ENCODE data around the gene WNK3. TPM values are rescaled to one million over a fixed set of nuclear protein-coding genes. Genes with fewer than 3 reads are reported as not detected.
"Not testable (repeated sequence)": the region's sequence is repeated elsewhere in the genome, so short reads cannot be mapped to it uniquely, and the experiment has no call there.

Gene WNK3
- total and polyA plus RNA-seq, 2 donors (not counting 1 experiment from before 2014, with no cell fraction given) = 0.12 to 1.2 TPM

- intact Hi-C loops (cut with micrococcal nuclease) = no loop called here
- ChIA-PET POLR2A (no interaction called here), CTCF (no interaction called here)
- no peak overlapping the region for H3K27ac ChIP-seq (ENCODE audit: low read length in 2 of 2)
- H3K9ac ChIP-seq (ENCODE audit: low read length) = no peak overlapping the region
- no peak for DNase-seq
- no peaks in the 10 kb centered on the region for H3K36me3 ChIP-seq (replicated peaks in 1 of 2; ENCODE audit: control extremely low read depth in 1 of 2, control insufficient read depth in 1 of 2, extremely low read depth in 1 of 2, insufficient read depth in 2 of 2, low read length in 1 of 2)
- Mint-ChIP-seq H3K27ac (no peak overlapping the region), H3K4me1 (peaks cover 10% of the 10 kb centered on the region), H3K4me3 (no peak overlapping the region), H3K9me3 (ENCODE audit: insufficient read depth) (no peaks in the 10 kb centered on the region), H3K27me3 (peaks cover 8% of the 10 kb centered on the region)
- no peak for ATAC-seq (ENCODE audit: low read depth)
- WGBS (ENCODE audit: insufficient coverage) = no CpG with 5 or more reads among the region's 2 CpGs
- H3K79me2 ChIP-seq (ENCODE audit: control insufficient read depth, insufficient read depth, low read length) = no peaks in the 10 kb centered on the region
- H3K4me3 ChIP-seq (ENCODE audit: control extremely low read depth in 1 of 5, extremely low read depth in 1 of 5, insufficient read depth in 1 of 5, low read depth in 2 of 5, low read length in 4 of 5) = no peak overlapping the region
- H2AFZ ChIP-seq (ENCODE audit: insufficient read depth, low read depth, low read length, poor library complexity, severe bottlenecking) = no peak overlapping the region
- peaks cover 0 to 4% of the 10 kb centered on the region in 2 donors for H3K4me1 ChIP-seq (ENCODE audit: control insufficient read depth in 2 of 2, insufficient read depth in 2 of 2, low read length in 2 of 2)
- no peaks in the 10 kb centered on the region for H4K20me1 ChIP-seq (ENCODE audit: control insufficient read depth, insufficient read depth, low read length, poor library complexity, severe bottlenecking)
- H3K4me2 ChIP-seq (replicated peaks; ENCODE audit: low read depth, low read length, poor library complexity, severe bottlenecking) = no peak overlapping the region
- peaks cover 0 to 6% (median 0%) of the 10 kb centered on the region in 4 experiments for H3K27me3 ChIP-seq (replicated peaks in 1 of 4; ENCODE audit: control extremely low read depth in 1 of 4, control insufficient read depth in 3 of 4, insufficient read depth in 4 of 4, low read length in 3 of 4)
- H3K9me3 ChIP-seq (ENCODE audit: control extremely low read depth in 1 of 3, control insufficient read depth in 2 of 3, insufficient read depth in 1 of 3, low read length in 2 of 3) = no peaks in the 10 kb centered on the region
- no peak for TF ChIP-seq EZH2 (IDR thresholded peaks at IDR 0.05; ENCODE audit: borderline replicate concordance, insufficient read depth, low read depth, low read length, poor library complexity, severe bottlenecking)
- no peak for TF ChIP-seq CTCF (IDR thresholded peaks at IDR 0.05)
Measured at GRCh38 chrX:54352677-54353076, 5.2 kb downstream of the WNK3 start.

DNA sequence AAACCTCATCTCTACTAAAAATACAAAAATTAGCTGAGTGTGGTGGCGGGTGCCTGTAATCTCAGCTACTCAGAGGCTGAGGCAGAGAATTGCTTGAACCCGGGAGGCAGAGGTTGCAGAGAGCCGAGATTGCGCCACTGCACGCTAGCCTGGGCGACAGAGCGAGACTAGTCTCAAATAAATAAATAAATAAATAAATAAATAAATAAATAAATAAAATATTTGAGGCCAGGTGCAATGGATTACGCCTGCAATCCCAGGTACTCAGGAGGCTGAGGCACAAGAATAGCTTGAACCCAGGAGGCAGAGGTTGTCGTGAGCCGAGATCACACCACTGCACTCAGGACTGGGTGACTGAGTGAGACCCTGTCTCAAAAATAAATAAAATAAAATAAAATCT lies 20.5 kb downstream of the WNK3 start:
- ATAC-seq (ENCODE audit: low read depth); H3K27ac ChIP-seq (ENCODE audit: low read length in 2 of 2); H3K9ac ChIP-seq (ENCODE audit: low read length); H3K9me3 Mint-ChIP-seq (ENCODE audit: insufficient read depth); H4K20me1 ChIP-seq (ENCODE audit: control insufficient read depth, insufficient read depth, low read length, poor library complexity, severe bottlenecking); H2AFZ ChIP-seq (ENCODE audit: insufficient read depth, low read depth, low read length, poor library complexity, severe bottlenecking); H3K4me1 ChIP-seq (ENCODE audit: control insufficient read depth in 2 of 2, insufficient read depth in 2 of 2, low read length in 2 of 2); H3K4me1 Mint-ChIP-seq; DNase-seq; intact Hi-C loops (cut with micrococcal nuclease); H3K36me3 ChIP-seq (replicated peaks in 1 of 2; ENCODE audit: control extremely low read depth in 1 of 2, control insufficient read depth in 1 of 2, extremely low read depth in 1 of 2, insufficient read depth in 2 of 2, low read length in 1 of 2); POLR2A ChIA-PET; H3K4me3 Mint-ChIP-seq; H3K4me2 ChIP-seq (replicated peaks; ENCODE audit: low read depth, low read length, poor library complexity, severe bottlenecking); H3K27me3 Mint-ChIP-seq; H3K27me3 ChIP-seq (replicated peaks in 1 of 4; ENCODE audit: control extremely low read depth in 1 of 4, control insufficient read depth in 3 of 4, insufficient read depth in 4 of 4, low read length in 3 of 4); H3K79me2 ChIP-seq (ENCODE audit: control insufficient read depth, insufficient read depth, low read length); H3K27ac Mint-ChIP-seq; H3K9me3 ChIP-seq (ENCODE audit: control extremely low read depth in 1 of 3, control insufficient read depth in 2 of 3, insufficient read depth in 1 of 3, low read length in 2 of 3); CTCF ChIA-PET; H3K4me3 ChIP-seq (ENCODE audit: control extremely low read depth in 1 of 5, extremely low read depth in 1 of 5, insufficient read depth in 1 of 5, low read depth in 2 of 5, low read length in 4 of 5): not testable (repeated sequence)
- WGBS (ENCODE audit: insufficient coverage) = no CpG with 5 or more reads among the region's 10 CpGs
